ENCODE data around the gene SPANXN5. TPM values are rescaled to one million over a fixed set of nuclear protein-coding genes. Genes with fewer than 3 reads are reported as not detected.
"Not testable (repeated sequence)": the region's sequence is repeated elsewhere in the genome, so short reads cannot be mapped to it uniquely, and the experiment has no call there.

Gene SPANXN5
- not detected for total RNA-seq
- long read RNA-seq, result 0 reads

- DNase-seq (ENCODE audit: low spot score); intact Hi-C loops (cut with DNase I): not testable (repeated sequence)
Measured at GRCh38 chrX:52797327-52797726, at the start of gene SPANXN5. SPANXN5 (minus strand) TSS chrX:52797427; CDS start chrX:52797348, 79 bp downstream.

GRCh38 chrX:52843619-52844018, 46.4 kb upstream of the SPANXN5 start:
- intact Hi-C loops (cut with DNase I), result not testable (repeated sequence)

GRCh38 chrX:52839137-52839536, 41.9 kb upstream of the SPANXN5 start:
- no peak for DNase-seq (ENCODE audit: low spot score)
- intact Hi-C loops (cut with DNase I), result no loop called here

More at GRCh38 chrX:52843619-52844018, 46.4 kb upstream of the SPANXN5 start:
- DNase-seq (ENCODE audit: low spot score), result not testable (repeated sequence)

GRCh38 chrX:52830551-52830950, 33.3 kb upstream of the SPANXN5 start:
- no peak for DNase-seq (ENCODE audit: low spot score)
- intact Hi-C loops (cut with DNase I), result no loop called here

- DNase-seq (ENCODE audit: low spot score), result no peak
- intact Hi-C loops (cut with DNase I), result no loop called here
Measured at GRCh38 chrX:52824608-52825007, 27.4 kb upstream of the SPANXN5 start.

GRCh38 chrX:52821079-52821760, 24.0 kb upstream of the SPANXN5 start:
- no peak for DNase-seq (ENCODE audit: low spot score)
- intact Hi-C loops (cut with DNase I), result no loop called here

GRCh38 chrX:52819788-52820187, 22.6 kb upstream of the SPANXN5 start:
- intact Hi-C loops (cut with DNase I), result no loop called here
- DNase-seq (ENCODE audit: low spot score), result no peak

GRCh38 chrX:52811065-52811625, 13.9 kb upstream of the SPANXN5 start, which contains the start of gene XAGE5:
XAGE5 (plus strand) TSS chrX:52811287; CDS start chrX:52812567, 1,280 bp downstream.
- no peak for DNase-seq (ENCODE audit: low spot score)
- intact Hi-C loops (cut with DNase I), result no loop called here

- intact Hi-C loops (cut with DNase I); DNase-seq (ENCODE audit: low spot score): not testable (repeated sequence)
Measured at GRCh38 chrX:52804876-52805275, 7.6 kb upstream of the SPANXN5 start.

GRCh38 chrX:52773504-52773903, 23.7 kb downstream of the SPANXN5 start:
- intact Hi-C loops (cut with DNase I); DNase-seq (ENCODE audit: low spot score): not testable (repeated sequence)

GRCh38 chrX:52765983-52766382, 31.2 kb downstream of the SPANXN5 start:
- intact Hi-C loops (cut with DNase I), result not testable (repeated sequence)

GRCh38 chrX:52750952-52751351, 46.3 kb downstream of the SPANXN5 start, which contains the start of gene SSX2B:
SSX2B (plus strand) TSS chrX:52751252; CDS start chrX:52752681, 1,429 bp downstream.
- DNase-seq (ENCODE audit: low spot score); intact Hi-C loops (cut with DNase I): not testable (repeated sequence)

More at GRCh38 chrX:52765983-52766382, 31.2 kb downstream of the SPANXN5 start:
- DNase-seq (ENCODE audit: low spot score), result not testable (repeated sequence)

Other genes with a start within 250 kb of the SPANXN5 start
- gene SSX7, start 142.5 kb downstream of the SPANXN5 start, total RNA-seq, result not detected
- gene SSX2, start 90.2 kb downstream of the SPANXN5 start, total RNA-seq, result not detected
- not detected for gene SSX2B, start 46.2 kb downstream of the SPANXN5 start, total RNA-seq
- not detected for gene XAGE5, start 13.9 kb upstream of the SPANXN5 start, total RNA-seq
- not detected for gene XAGE3, start 70.7 kb upstream of the SPANXN5 start, total RNA-seq
- 6.4 TPM for gene FAM156B, start 99.9 kb upstream of the SPANXN5 start, total RNA-seq
- gene FAM156A, start 161.1 kb upstream of the SPANXN5 start, total RNA-seq, result 9.4 TPM

Measured in cardiac septum (tissue), 1 donor.